Measurements from ENCODE around the gene TAF9B. TPM values are rescaled to one million over a fixed set of nuclear protein-coding genes. Genes with fewer than 3 reads are reported as not detected.
A peak's percentile ranks its signal among the peaks of the same experiment; 100 is the strongest.

TAF9B gene
- polyA plus RNA-seq, 1 donor (not counting 4 experiments of a cell fraction or from before 2014, with no cell fraction given) = 20.4 TPM

DNA sequence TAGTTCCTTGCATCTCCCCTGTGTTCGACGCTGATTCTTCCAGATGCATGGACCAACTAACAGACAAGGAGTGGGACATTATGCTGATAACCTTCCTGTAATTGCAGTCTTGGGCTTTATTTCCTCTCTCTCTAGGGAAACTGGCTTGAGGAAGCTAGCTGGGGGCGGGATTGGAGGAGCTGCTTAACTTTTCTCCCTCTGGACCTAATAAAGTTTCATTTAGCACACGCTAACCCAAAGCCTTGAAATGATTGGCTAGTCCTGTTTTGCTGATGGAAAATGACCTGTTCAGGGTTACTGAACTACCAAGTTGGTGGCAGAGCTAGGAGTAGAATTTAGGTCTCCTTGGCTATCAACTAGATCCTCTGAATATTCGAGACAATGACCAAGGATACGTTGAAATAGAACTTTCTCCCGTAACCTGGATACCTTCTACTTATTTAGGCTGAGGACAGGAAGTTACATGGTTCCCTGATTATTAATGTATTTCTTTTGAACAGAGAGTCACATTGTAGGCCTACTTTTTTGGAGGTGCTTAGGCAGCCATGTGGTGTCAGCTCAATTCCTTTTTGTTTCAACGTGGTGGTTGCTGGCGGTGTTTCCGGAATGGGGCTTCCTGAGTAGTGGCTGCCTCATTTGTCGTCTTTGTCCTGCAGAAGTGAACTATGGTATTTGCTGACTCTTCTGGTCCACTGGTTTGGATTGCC, 33.4 kb downstream of the TAF9B start:
- TF ChIP-seq EZH2 (IDR thresholded peaks at IDR 0.05; ENCODE audit: low read length) (no peak), CTCF (optimal IDR thresholded peaks at IDR 0.05 in 1 of 3, IDR thresholded peaks at IDR 0.05 in 1 of 3, conservative IDR thresholded peaks at IDR 0.05 in 1 of 3; ENCODE audit: extremely low read depth in 1 of 3, insufficient read depth in 2 of 3, low read length in 3 of 3) (no peak)
- FAIRE-seq (no peak), DNase-seq (ENCODE audit: low read depth, low spot score) (no peak)
- dilution Hi-C loops (cut with MboI; ENCODE audit: extremely low pct_ligation_motif_present, low sequenced_read_pairs) = no loop called here
- no peaks in the 10 kb centered on the region for H3K9me1 ChIP-seq (ENCODE audit: control insufficient read depth, extremely low read depth, insufficient read depth, low read length)
- H3K4me3 ChIP-seq (ENCODE audit: control insufficient read depth in 2 of 3, extremely low read depth in 1 of 3, insufficient read depth in 2 of 3, low read depth in 1 of 3, low read length in 3 of 3) = peak overlapping the region; percentile 79 to 87 (median 87)
- no peaks in the 10 kb centered on the region for H3K36me3 ChIP-seq (ENCODE audit: control insufficient read depth in 2 of 2, extremely low read depth in 1 of 2, insufficient read depth in 2 of 2, low read length in 2 of 2)
- no peak overlapping the region for H2AFZ ChIP-seq (ENCODE audit: control insufficient read depth, low read length)
- H3K27me3 ChIP-seq (ENCODE audit: control insufficient read depth, extremely low read depth, insufficient read depth, low read length) = no peaks in the 10 kb centered on the region
- H3K27ac ChIP-seq (ENCODE audit: control insufficient read depth, insufficient read depth, low read length) = no peak overlapping the region
- H4K20me1 ChIP-seq (ENCODE audit: control insufficient read depth, extremely low read depth, insufficient read depth, low read length) = peaks cover 7% of the 10 kb centered on the region
- peaks cover 63% of the 10 kb centered on the region for H3K79me2 ChIP-seq (ENCODE audit: control insufficient read depth, insufficient read depth, low read length)
- peak overlapping the region; percentile 42 for H3K4me2 ChIP-seq (ENCODE audit: control insufficient read depth, extremely low read depth, insufficient read depth, low read depth, low read length)
- no peak overlapping the region for H3K9ac ChIP-seq (ENCODE audit: control insufficient read depth, extremely low read depth, insufficient read depth, low read length)
- H3K9me3 ChIP-seq (ENCODE audit: control insufficient read depth, low read depth, low read length) = no peaks in the 10 kb centered on the region
- peaks cover 16% of the 10 kb centered on the region for H3K4me1 ChIP-seq (ENCODE audit: control insufficient read depth, extremely low read depth, insufficient read depth, low read length)

- peaks cover 16% of the 10 kb centered on the region for H3K4me1 ChIP-seq (ENCODE audit: control insufficient read depth, extremely low read depth, insufficient read depth, low read length)
- H4K20me1 ChIP-seq (ENCODE audit: control insufficient read depth, extremely low read depth, insufficient read depth, low read length) = peaks cover 7% of the 10 kb centered on the region
- dilution Hi-C loops (cut with MboI; ENCODE audit: extremely low pct_ligation_motif_present, low sequenced_read_pairs) = no loop called here
- H3K27ac ChIP-seq (ENCODE audit: control insufficient read depth, insufficient read depth, low read length) = peak overlapping the region; percentile 88
- FAIRE-seq = no peak
- peak overlapping the region; percentile 42 for H3K4me2 ChIP-seq (ENCODE audit: control insufficient read depth, extremely low read depth, insufficient read depth, low read depth, low read length)
- peak overlapping the region; percentile 91 for H3K9ac ChIP-seq (ENCODE audit: control insufficient read depth, extremely low read depth, insufficient read depth, low read length)
- DNase-seq (ENCODE audit: low read depth, low spot score) = no peak
- H3K79me2 ChIP-seq (ENCODE audit: control insufficient read depth, insufficient read depth, low read length) = peaks cover 56% of the 10 kb centered on the region
- peak overlapping the region; percentile 79 to 87 (median 87) for H3K4me3 ChIP-seq (ENCODE audit: control insufficient read depth in 2 of 3, extremely low read depth in 1 of 3, insufficient read depth in 2 of 3, low read depth in 1 of 3, low read length in 3 of 3)
- H2AFZ ChIP-seq (ENCODE audit: control insufficient read depth, low read length) = peak overlapping the region; percentile 56
- TF ChIP-seq EZH2 (IDR thresholded peaks at IDR 0.05; ENCODE audit: low read length) (no peak), CTCF (optimal IDR thresholded peaks at IDR 0.05 in 1 of 3, IDR thresholded peaks at IDR 0.05 in 1 of 3, conservative IDR thresholded peaks at IDR 0.05 in 1 of 3; ENCODE audit: extremely low read depth in 1 of 3, insufficient read depth in 2 of 3, low read length in 3 of 3) (no peak)
- no peaks in the 10 kb centered on the region for H3K9me1 ChIP-seq (ENCODE audit: control insufficient read depth, extremely low read depth, insufficient read depth, low read length)
- H3K36me3 ChIP-seq (ENCODE audit: control insufficient read depth in 2 of 2, extremely low read depth in 1 of 2, insufficient read depth in 2 of 2, low read length in 2 of 2) = no peaks in the 10 kb centered on the region
- H3K27me3 ChIP-seq (ENCODE audit: control insufficient read depth, extremely low read depth, insufficient read depth, low read length) = no peaks in the 10 kb centered on the region
- H3K9me3 ChIP-seq (ENCODE audit: control insufficient read depth, low read depth, low read length) = no peaks in the 10 kb centered on the region
These were observed 34.8 kb downstream of the TAF9B start for GRCh38 chrX:78104447-78105176.

Measured in keratinocyte (primary cell).